ENCODE measurements around the gene SLC5A1.

DNA sequence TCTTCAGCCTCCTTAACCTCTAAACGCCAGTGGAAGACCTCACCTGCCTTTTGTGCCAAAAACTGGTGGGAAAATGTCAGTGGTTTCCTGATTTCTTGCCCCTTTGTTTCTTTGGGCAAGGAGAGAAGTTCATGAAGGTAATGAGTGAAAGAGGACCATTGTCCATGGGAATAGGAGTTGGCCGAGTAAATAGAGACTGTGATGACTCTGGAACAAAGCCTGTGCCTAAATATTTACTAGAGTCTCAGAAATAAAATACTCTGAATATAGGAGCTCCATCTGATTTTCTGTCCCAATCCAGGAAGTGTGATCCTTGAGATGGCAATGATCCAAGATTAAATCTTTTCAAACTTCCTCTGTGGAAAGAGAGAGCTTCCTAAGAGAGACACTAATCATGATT, 12.0 kb downstream of the SLC5A1 start:
- TF ChIP-seq POLR2A (IDR thresholded peaks at IDR 0.05; ENCODE audit: low read depth, low read length) = no peak
- TF ChIP-seq POLR2AphosphoS5 (IDR thresholded peaks at IDR 0.05; ENCODE audit: low read depth, low read length) = no peak

All from GM12892 (cell line).